HEK293 (cell line): ENCODE data around the gene LLGL2.

Experiments used
- CTCF ChIA-PET: fragments of 350-600 bp; formaldehyde crosslinking; extraction: SDS; loops from one replicate; lab custom pipeline; 2021; ENCODE audit warnings: antibody characterized with exemption; lab: Yijun Ruan, JAX
- POLR2A ChIA-PET: fragments of 300-600 bp; formaldehyde crosslinking; extraction: SDS; loops from one replicate; lab custom pipeline; 2020; ENCODE audit warnings: antibody characterized with exemption, inconsistent platforms; lab: Yijun Ruan, JAX
- H3K27ac ChIP-seq: fragments of 200-500 bp; sonication (Bioruptor generic); 2 replicates; pipeline ENCODE4 v1.5.1; 2014; ENCODE audit warnings: low read depth, low read length, control low read depth, inconsistent platforms; ENCODE audit errors: extremely low read depth
- H3K36me3 ChIP-seq, 2 experiments: fragments of 200-500 bp in 1 of 2; sonication (Bioruptor generic) in 1 of 2; 1 replicate in 1 of 2; 2 replicates in 1 of 2; pipeline ENCODE4 v1.5.1; 2014 to 2017; ENCODE audit warnings: inconsistent platforms in 2 of 2, low read length in 2 of 2; ENCODE audit not compliant: control insufficient read depth in 2 of 2, insufficient read depth in 1 of 2
- H3K4me1 ChIP-seq: fragments of 200-500 bp; sonication (Bioruptor generic); 2 replicates; pipeline ENCODE4 v1.5.1; 2014; ENCODE audit warnings: mild to moderate bottlenecking, low read length, inconsistent platforms; ENCODE audit not compliant: control insufficient read depth, insufficient read depth
- H3K4me3 ChIP-seq: 2 replicates; pipeline ENCODE4 v1.5.1; 2011; ENCODE audit warnings: low read depth, mild to moderate bottlenecking, control low read depth, low read length, moderate library complexity
- H3K9me3 ChIP-seq: fragments of 200-500 bp; sonication (Bioruptor generic); 2 replicates; pipeline ENCODE4 v1.5.1; 2014; ENCODE audit warnings: low read depth, low read length, inconsistent platforms; ENCODE audit not compliant: control insufficient read depth, insufficient read depth
- BCL11B ChIP-seq: fragments of 450-650 bp; formaldehyde crosslinking; IDR thresholded peaks from 2 replicates; pipeline ENCODE4 v1.5.1; 2016; ENCODE audit warnings: low read depth, missing biosample characterization, missing genetic modification characterization
- CTCF ChIP-seq: fragments of 450-650 bp; formaldehyde crosslinking; IDR thresholded peaks from 2 replicates; pipeline ENCODE4 v1.5.1; 2016; ENCODE audit warnings: missing biosample characterization, missing genetic modification characterization
- EGR2 ChIP-seq: fragments of 450-650 bp; formaldehyde crosslinking; IDR thresholded peaks from 2 replicates; pipeline ENCODE4 v1.5.1; 2016; ENCODE audit warnings: low read depth, missing biosample characterization, missing genetic modification characterization
- GLIS1 ChIP-seq: fragments of 450-650 bp; formaldehyde crosslinking; IDR thresholded peaks from 2 replicates; pipeline ENCODE4 v1.5.1; 2016; ENCODE audit warnings: missing biosample characterization, missing genetic modification characterization
- KLF17 ChIP-seq: fragments of 450-650 bp; formaldehyde crosslinking; IDR thresholded peaks from 2 replicates; pipeline ENCODE4 v1.5.1; 2016; ENCODE audit warnings: missing biosample characterization, missing genetic modification characterization
- KLF8 ChIP-seq: fragments of 450-650 bp; formaldehyde crosslinking; IDR thresholded peaks from 2 replicates; pipeline ENCODE4 v1.5.1; 2016; ENCODE audit warnings: missing biosample characterization, missing genetic modification characterization
- OVOL3 ChIP-seq: fragments of 450-650 bp; formaldehyde crosslinking; IDR thresholded peaks from 2 replicates; pipeline ENCODE4 v1.5.1; 2016; ENCODE audit warnings: missing biosample characterization, missing genetic modification characterization
- PBX3 ChIP-seq: sonication (generic); formaldehyde crosslinking; IDR thresholded peaks from 2 replicates; pipeline ENCODE4 v1.8.1; 2022; ENCODE audit warnings: mild to moderate bottlenecking, moderate library complexity, missing genetic modification reagents
- SCRT2 ChIP-seq: fragments of 450-650 bp; formaldehyde crosslinking; IDR thresholded peaks from 2 replicates; pipeline ENCODE4 v1.5.1; 2016; ENCODE audit warnings: missing biosample characterization, missing genetic modification characterization
- YY1 ChIP-seq: fragments of 450-650 bp; formaldehyde crosslinking; IDR thresholded peaks from 2 replicates; pipeline ENCODE4 v1.5.1; 2018; ENCODE audit warnings: missing biosample characterization, missing genetic modification characterization
- ZBTB17 ChIP-seq: fragments of 450-650 bp; formaldehyde crosslinking; IDR thresholded peaks from 2 replicates; pipeline ENCODE4 v1.5.1; 2016; ENCODE audit warnings: missing biosample characterization, missing genetic modification characterization
- ZBTB44 ChIP-seq: fragments of 450-650 bp; IDR thresholded peaks from 2 replicates; pipeline ENCODE4 v1.5.1; 2018; ENCODE audit warnings: missing biosample characterization, mild to moderate bottlenecking, missing genetic modification characterization
- ZBTB48 ChIP-seq: fragments of 450-650 bp; formaldehyde crosslinking; IDR thresholded peaks from 2 replicates; pipeline ENCODE4 v1.5.1; 2016; ENCODE audit warnings: missing biosample characterization, missing genetic modification characterization
- ZBTB7A ChIP-seq: fragments of 450-650 bp; formaldehyde crosslinking; IDR thresholded peaks from 2 replicates; pipeline ENCODE4 v1.5.1; 2016; ENCODE audit warnings: low read depth, missing biosample characterization, missing genetic modification characterization
- ZEB2 ChIP-seq: fragments of 450-650 bp; formaldehyde crosslinking; IDR thresholded peaks from 2 replicates; pipeline ENCODE4 v1.5.1; 2016; ENCODE audit warnings: missing biosample characterization, missing genetic modification characterization
- ZNF10 ChIP-seq: fragments of 450-650 bp; formaldehyde crosslinking; IDR thresholded peaks from 2 replicates; pipeline ENCODE4 v1.5.1; 2017; ENCODE audit warnings: missing biosample characterization, missing genetic modification characterization
- ZNF112 ChIP-seq: fragments of 450-650 bp; formaldehyde crosslinking; IDR thresholded peaks from 2 replicates; pipeline ENCODE4 v1.5.0; 2017; ENCODE audit warnings: missing biosample characterization, missing genetic modification characterization
- ZNF157 ChIP-seq: fragments of 450-650 bp; formaldehyde crosslinking; IDR thresholded peaks from 2 replicates; pipeline ENCODE4 v1.5.1; 2016; ENCODE audit warnings: missing biosample characterization, missing genetic modification characterization
- ZNF169 ChIP-seq: fragments of 450-650 bp; formaldehyde crosslinking; IDR thresholded peaks from 2 replicates; pipeline ENCODE4 v1.5.1; 2016; ENCODE audit warnings: missing biosample characterization, missing genetic modification characterization
- ZNF302 ChIP-seq: fragments of 450-650 bp; formaldehyde crosslinking; IDR thresholded peaks from 2 replicates; pipeline ENCODE4 v1.5.1; 2016; ENCODE audit warnings: missing biosample characterization, missing genetic modification characterization, low read depth
- ZNF341 ChIP-seq: fragments of 450-650 bp; formaldehyde crosslinking; IDR thresholded peaks from 2 replicates; pipeline ENCODE4; 2016; ENCODE audit warnings: low read depth, missing biosample characterization, missing genetic modification characterization
- ZNF433 ChIP-seq: fragments of 450-650 bp; formaldehyde crosslinking; IDR thresholded peaks from 2 replicates; pipeline ENCODE4 v1.5.1; 2016; ENCODE audit warnings: missing biosample characterization, missing genetic modification characterization, low read depth
- ZNF449 ChIP-seq: fragments of 450-650 bp; formaldehyde crosslinking; IDR thresholded peaks from 2 replicates; pipeline ENCODE4 v1.5.1; 2017; ENCODE audit warnings: missing biosample characterization, mild to moderate bottlenecking, missing genetic modification characterization, moderate library complexity
- ZNF514 ChIP-seq: fragments of 450-650 bp; formaldehyde crosslinking; IDR thresholded peaks from 2 replicates; pipeline ENCODE4 v1.5.1; 2016; ENCODE audit warnings: missing biosample characterization, missing genetic modification characterization
- ZNF585B ChIP-seq: fragments of 450-650 bp; formaldehyde crosslinking; IDR thresholded peaks from 2 replicates; pipeline ENCODE4 v1.5.1; 2016; ENCODE audit warnings: missing biosample characterization, missing genetic modification characterization
- ZNF600 ChIP-seq: fragments of 450-650 bp; formaldehyde crosslinking; IDR thresholded peaks from 2 replicates; pipeline ENCODE4 v1.5.1; 2016; ENCODE audit warnings: missing biosample characterization, missing genetic modification characterization
- ZNF785 ChIP-seq: fragments of 450-650 bp; formaldehyde crosslinking; IDR thresholded peaks from 2 replicates; pipeline ENCODE4 v1.5.1; 2016; ENCODE audit warnings: missing biosample characterization, missing genetic modification characterization
- ZSCAN30 ChIP-seq: fragments of 450-650 bp; IDR thresholded peaks from 2 replicates; pipeline ENCODE4 v1.5.1; 2018; ENCODE audit warnings: missing biosample characterization, mild to moderate bottlenecking, missing genetic modification characterization, moderate library complexity
- ZXDB ChIP-seq: fragments of 450-650 bp; formaldehyde crosslinking; IDR thresholded peaks from 2 replicates; pipeline ENCODE4 v1.5.1; 2016; ENCODE audit warnings: missing biosample characterization, missing genetic modification characterization

LLGL2 gene

GRCh38 chr17:75515496-75516254 is 9.8 kb upstream of the LLGL2 start, which contains the start of gene CASKIN2:
CASKIN2 (minus strand) TSS chr17:75515537; CDS start chr17:75513804, 1,733 bp downstream.
- POLR2A ChIA-PET: interaction anchor here (0.7 to 1.7 kb wide), 12 partner anchors 8 to 642 kb away, joined by 3 to 35 read pairs (median 5); partner anchors contain the start of genes FDXR, LLGL2, SLC25A19 and TMEM94
- TF ChIP-seq ZBTB44 (tag by site-specific recombination) (no peak), KLF17 (tag by site-specific recombination) (peak; percentile 71; the same call in 1 of the 2 replicates), KLF8 (peak; percentile 86), PBX3 (CRISPR knock-in tag) (peak; percentile 95), ZNF341 (tag by site-specific recombination) (peak; percentile 54), GLIS1 (tag by site-specific recombination) (peak; percentile 69), ZBTB7A (peak; percentile 100), ZNF514 (no peak), CTCF (tag by site-specific recombination) (peak; percentile 100), OVOL3 (no peak), ZNF785 (tag by site-specific recombination) (peak; percentile 12; the same call in 1 of the 2 replicates), YY1 (no peak), ZXDB (tag by site-specific recombination) (peak; percentile 31; the same call in 1 of the 2 replicates), ZBTB48 (tag by site-specific recombination) (peak; percentile 91), ZSCAN30 (tag by site-specific recombination) (peak; percentile 86; the same call in 1 of the 2 replicates), EGR2 (tag by site-specific recombination) (peak; percentile 90), ZNF302 (tag by site-specific recombination) (no peak), ZBTB17 (tag by site-specific recombination) (peak; percentile 79), BCL11B (tag by site-specific recombination) (peak; percentile 91), ZNF10 (tag by site-specific recombination) (peak; percentile 28; the same call in 1 of the 2 replicates), ZNF449 (tag by site-specific recombination) (peak; percentile 24; the same call in 1 of the 2 replicates), ZNF433 (tag by site-specific recombination) (no peak), ZNF169 (no peak), ZNF157 (tag by site-specific recombination) (no peak; the same call in 1 of the 2 replicates), ZNF112 (tag by site-specific recombination) (no peak), ZNF600 (tag by site-specific recombination) (peak; percentile 82), ZEB2 (tag by site-specific recombination) (peak; percentile 96), ZNF585B (tag by site-specific recombination) (peak; percentile 42; the same call in 1 of the 2 replicates), SCRT2 (0 out of 2 replicates have a peak, but pooled peaks have one; percentile 16)

More at GRCh38 chr17:75515496-75516254, 9.8 kb upstream of the LLGL2 start, which contains the start of gene CASKIN2:
- CTCF ChIA-PET: interaction anchor here (0.7 to 3.3 kb wide), 21 partner anchors 9 to 275 kb away, joined by 3 to 20 read pairs (median 4); partner anchors contain the start of genes LLGL2, MIF4GD and SMIM5
- H3K9me3 ChIP-seq: no peaks in the 10 kb centered on the region
- peak within 1 kb of the TSS; percentile 87 for H3K4me3 ChIP-seq
- H3K4me1 ChIP-seq: no peaks in the 10 kb centered on the region
- H3K36me3 ChIP-seq: peaks cover 21 to 51% of the 10 kb centered on the region in 2 experiments; a peak in 2 of 3 replicates
- peak within 1 kb of the TSS; percentile 71; the same call in 1 of the 2 replicates for H3K27ac ChIP-seq
